ENCODE results near the gene HMGXB3.

DNA sequence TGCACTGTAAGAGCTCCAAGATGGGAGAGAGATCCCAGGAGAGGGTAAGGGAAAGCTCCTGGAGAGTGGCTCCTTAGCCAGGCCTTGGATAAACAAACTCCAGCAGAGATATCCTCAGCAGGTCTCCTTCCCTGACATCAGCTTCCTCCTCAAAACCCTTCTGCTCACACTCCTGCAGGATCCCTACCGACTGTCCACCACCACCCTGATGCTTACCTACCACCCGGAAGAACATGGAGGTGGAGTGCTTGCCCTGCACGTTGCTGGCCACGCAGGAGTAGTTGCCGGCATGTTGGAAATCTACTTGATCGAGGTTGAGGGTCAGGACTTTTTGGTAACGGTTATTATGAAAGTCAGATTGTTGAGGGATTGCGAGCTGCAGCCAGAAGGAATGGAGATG is 76.5 kb downstream of the HMGXB3 start:
- TF ChIP-seq, protein P1, sequence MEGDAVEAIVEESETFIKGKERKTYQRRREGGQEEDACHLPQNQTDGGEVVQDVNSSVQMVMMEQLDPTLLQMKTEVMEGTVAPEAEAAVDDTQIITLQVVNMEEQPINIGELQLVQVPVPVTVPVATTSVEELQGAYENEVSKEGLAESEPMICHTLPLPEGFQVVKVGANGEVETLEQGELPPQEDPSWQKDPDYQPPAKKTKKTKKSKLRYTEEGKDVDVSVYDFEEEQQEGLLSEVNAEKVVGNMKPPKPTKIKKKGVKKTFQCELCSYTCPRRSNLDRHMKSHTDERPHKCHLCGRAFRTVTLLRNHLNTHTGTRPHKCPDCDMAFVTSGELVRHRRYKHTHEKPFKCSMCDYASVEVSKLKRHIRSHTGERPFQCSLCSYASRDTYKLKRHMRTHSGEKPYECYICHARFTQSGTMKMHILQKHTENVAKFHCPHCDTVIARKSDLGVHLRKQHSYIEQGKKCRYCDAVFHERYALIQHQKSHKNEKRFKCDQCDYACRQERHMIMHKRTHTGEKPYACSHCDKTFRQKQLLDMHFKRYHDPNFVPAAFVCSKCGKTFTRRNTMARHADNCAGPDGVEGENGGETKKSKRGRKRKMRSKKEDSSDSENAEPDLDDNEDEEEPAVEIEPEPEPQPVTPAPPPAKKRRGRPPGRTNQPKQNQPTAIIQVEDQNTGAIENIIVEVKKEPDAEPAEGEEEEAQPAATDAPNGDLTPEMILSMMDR (IDR thresholded peaks at IDR 0.05), result no peak
- TF ChIP-seq POLR2A (IDR thresholded peaks at IDR 0.05), result no peak

Measured in thyroid gland (tissue), 4 donors.